K562 (cell line): ENCODE data around the gene MBD5. TPM values are rescaled to one million over a fixed set of nuclear protein-coding genes. Genes with fewer than 3 reads are reported as not detected.
A peak's percentile ranks its signal among the peaks of the same experiment; 100 is the strongest.

ENCODE experiments used
- ATF6 ChIP-seq: sonication (generic); formaldehyde crosslinking; IDR thresholded peaks from 2 replicates; pipeline ENCODE4 v1.4.0; 2020; ENCODE audit warnings: mild to moderate bottlenecking, missing genetic modification reagents
- CAMTA2 ChIP-seq: fragments of 250-450 bp; sonication (Bioruptor Pico); conservative IDR thresholded peaks from 2 replicates; pipeline ENCODE4 v1.5.1; 2022
- CBX3 ChIP-seq, 2 experiments: IDR thresholded peaks; 1 replicate in 1 of 2; 2 replicates in 1 of 2; pipeline ENCODE4 v1.6.1; 2012; ENCODE audit warnings: inconsistent platforms in 2 of 2, low read length in 2 of 2, borderline replicate concordance in 1 of 2, control low read depth in 1 of 2
- CHCHD3 ChIP-seq: fragments of 250-450 bp; sonication (Bioruptor Pico); IDR thresholded peaks from 2 replicates; pipeline ENCODE4 v2.1.2; 2022; ENCODE audit warnings: mild to moderate bottlenecking
- FOS ChIP-seq: IDR thresholded peaks from 3 replicates; pipeline ENCODE4 v1.6.1; 2011; ENCODE audit not compliant: insufficient read length; ENCODE audit errors: extremely low read depth
- GTF2A2 ChIP-seq: IDR thresholded peaks from 2 replicates; pipeline ENCODE4 v1.6.1; 2016; ENCODE audit warnings: mild to moderate bottlenecking, missing genetic modification characterization, missing compliant biosample characterization
- HDAC1 ChIP-seq, 2 experiments: fragments of 450-650 bp; IDR thresholded peaks; 2 replicates each; pipeline ENCODE4 v1.6.1; 2016 to 2017; ENCODE audit warnings: inconsistent platforms in 1 of 2, mild to moderate bottlenecking in 1 of 2, moderate library complexity in 1 of 2
- MBD2 ChIP-seq: sonication (generic); IDR thresholded peaks from 2 replicates; pipeline ENCODE4 v1.6.1; 2016; ENCODE audit warnings: low read depth, borderline replicate concordance
- MTA3 ChIP-seq: fragments of 450-650 bp; formaldehyde crosslinking; IDR thresholded peaks from 2 replicates; pipeline ENCODE4 v1.6.1; 2017; ENCODE audit warnings: mild to moderate bottlenecking, borderline replicate concordance
- RBM22 ChIP-seq: fragments of 200-400 bp; formaldehyde crosslinking; IDR thresholded peaks from 2 replicates; pipeline ENCODE4 v1.6.1; 2018; ENCODE audit warnings: low read length, low read depth; ENCODE audit not compliant: poor library complexity, severe bottlenecking
- SMARCA4 ChIP-seq: fragments of 450-650 bp; IDR thresholded peaks from 2 replicates; pipeline ENCODE4 v1.6.1; 2016
- TAF15 ChIP-seq: fragments of 200-400 bp; formaldehyde crosslinking; IDR thresholded peaks from 2 replicates; pipeline ENCODE4 v1.6.1; 2017; ENCODE audit warnings: mild to moderate bottlenecking, low read depth, low read length, moderate library complexity
- ZFP36 ChIP-seq: fragments of 150-350 bp; IDR thresholded peaks from 2 replicates; pipeline ENCODE4 v1.6.1; 2018; ENCODE audit warnings: low read length, low read depth; ENCODE audit not compliant: partially characterized antibody
- ZNF655 ChIP-seq: fragments of 250-450 bp; sonication (Bioruptor Pico); IDR thresholded peaks from 2 replicates; pipeline ENCODE4 v1.5.0; 2021
- ZNF780A ChIP-seq: fragments of 250-450 bp; sonication (Bioruptor Pico); IDR thresholded peaks from 2 replicates; pipeline ENCODE4 v1.5.0; 2021; ENCODE audit warnings: mild to moderate bottlenecking
- polyA plus RNA-seq, 8 experiments: library from polyadenylated mRNA; depleted of rRNA in 4 of 8; stranded (reverse) in 5 of 8; unstranded in 3 of 8; fragments of >200 nt; fragmentation: Nextera tagmentation in 2 of 8; fragmentation: Illumina TruSeq in 1 of 8; extraction: Ambion mirVana in 2 of 8; extraction: Trizol in 1 of 8; gene quantifications; 2 replicates each; pipeline versions ENCODE4 v1.2.1 to v1.2.3, GENCODE V29; 2011 to 2014; ENCODE audit warnings: inconsistent platforms in 1 of 8, missing spikeins in 1 of 8
- total RNA-seq, 7 experiments: library from RNA; depleted of rRNA in 6 of 7; stranded (reverse); fragments of >200 nt in 6 of 7; fragmentation: Illumina TruSeq in 2 of 7; extraction: Trizol in 2 of 7; gene quantifications; 2 replicates each; pipeline versions ENCODE4 v1.2.1 to v1.2.3, GENCODE V29; 2011 to 2021; ENCODE audit warnings: low replicate concordance in 1 of 7
- TF ChIP-seq, protein P1 (sequence below): fragments of 450-650 bp; conservative IDR thresholded peaks from 2 replicates; pipeline ENCODE4 v1.6.1; 2016; ENCODE audit warnings: missing genetic modification characterization, low read depth, mild to moderate bottlenecking, control low read depth, missing compliant biosample characterization
- TF ChIP-seq, protein P2 (sequence below): fragments of 250-450 bp; sonication (Bioruptor Pico); IDR thresholded peaks from 2 replicates; pipeline ENCODE4 v1.8.0; 2022; ENCODE audit warnings: inconsistent platforms, mild to moderate bottlenecking, moderate library complexity, borderline replicate concordance
- TF ChIP-seq, protein P3 (sequence below): fragments of 250-450 bp; sonication (Bioruptor Pico); IDR thresholded peaks from 2 replicates; pipeline ENCODE4 v1.5.0; 2020; ENCODE audit warnings: mild to moderate bottlenecking
- TF ChIP-seq, protein P4 (sequence below): fragments of 450-650 bp; formaldehyde crosslinking; IDR thresholded peaks from 2 replicates; pipeline ENCODE4 v1.4.0; 2020; ENCODE audit warnings: mild to moderate bottlenecking, mixed read lengths

Gene MBD5
- total and polyA plus RNA-seq, 9 of the 15 experiments (the other 6 are each of a cell fraction or from before 2014, with no cell fraction given), result 3.4 to 14.5 (median 9.0) TPM

GRCh38 chr2:148509288-148509902 lies 488.5 kb downstream of the MBD5 start (continued):
- TF ChIP-seq CBX3 (IDR thresholded peaks at IDR 0.05; ENCODE audit: borderline replicate concordance in 1 of 2, low read length in 2 of 2) (0 out of 3 replicates have a peak, but pooled peaks of 1 of the 2 experiments have one; percentile 12), MTA3 (no peak), SMARCA4 (no peak), ATF6 (CRISPR knock-in tag) (no peak), ZNF780A (CRISPR knock-in tag) (no peak), GTF2A2 (tag) (no peak), RBM22 (no peak), CAMTA2 (CRISPR knock-in tag) (no peak), ZFP36 (no peak), CHCHD3 (CRISPR knock-in tag) (no peak), FOS (no peak), TAF15 (no peak), ZNF655 (CRISPR knock-in tag) (no peak), HDAC1 (IDR thresholded peaks at IDR 0.05) (no peak), MBD2 (no peak)
- TF ChIP-seq, protein P1, sequence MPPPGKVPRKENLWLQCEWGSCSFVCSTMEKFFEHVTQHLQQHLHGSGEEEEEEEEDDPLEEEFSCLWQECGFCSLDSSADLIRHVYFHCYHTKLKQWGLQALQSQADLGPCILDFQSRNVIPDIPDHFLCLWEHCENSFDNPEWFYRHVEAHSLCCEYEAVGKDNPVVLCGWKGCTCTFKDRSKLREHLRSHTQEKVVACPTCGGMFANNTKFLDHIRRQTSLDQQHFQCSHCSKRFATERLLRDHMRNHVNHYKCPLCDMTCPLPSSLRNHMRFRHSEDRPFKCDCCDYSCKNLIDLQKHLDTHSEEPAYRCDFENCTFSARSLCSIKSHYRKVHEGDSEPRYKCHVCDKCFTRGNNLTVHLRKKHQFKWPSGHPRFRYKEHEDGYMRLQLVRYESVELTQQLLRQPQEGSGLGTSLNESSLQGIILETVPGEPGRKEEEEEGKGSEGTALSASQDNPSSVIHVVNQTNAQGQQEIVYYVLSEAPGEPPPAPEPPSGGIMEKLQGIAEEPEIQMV, result no peak
- TF ChIP-seq, protein P2, sequence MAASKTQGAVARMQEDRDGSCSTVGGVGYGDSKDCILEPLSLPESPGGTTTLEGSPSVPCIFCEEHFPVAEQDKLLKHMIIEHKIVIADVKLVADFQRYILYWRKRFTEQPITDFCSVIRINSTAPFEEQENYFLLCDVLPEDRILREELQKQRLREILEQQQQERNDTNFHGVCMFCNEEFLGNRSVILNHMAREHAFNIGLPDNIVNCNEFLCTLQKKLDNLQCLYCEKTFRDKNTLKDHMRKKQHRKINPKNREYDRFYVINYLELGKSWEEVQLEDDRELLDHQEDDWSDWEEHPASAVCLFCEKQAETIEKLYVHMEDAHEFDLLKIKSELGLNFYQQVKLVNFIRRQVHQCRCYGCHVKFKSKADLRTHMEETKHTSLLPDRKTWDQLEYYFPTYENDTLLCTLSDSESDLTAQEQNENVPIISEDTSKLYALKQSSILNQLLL (CRISPR knock-in tag), result no peak
- TF ChIP-seq, protein P3, sequence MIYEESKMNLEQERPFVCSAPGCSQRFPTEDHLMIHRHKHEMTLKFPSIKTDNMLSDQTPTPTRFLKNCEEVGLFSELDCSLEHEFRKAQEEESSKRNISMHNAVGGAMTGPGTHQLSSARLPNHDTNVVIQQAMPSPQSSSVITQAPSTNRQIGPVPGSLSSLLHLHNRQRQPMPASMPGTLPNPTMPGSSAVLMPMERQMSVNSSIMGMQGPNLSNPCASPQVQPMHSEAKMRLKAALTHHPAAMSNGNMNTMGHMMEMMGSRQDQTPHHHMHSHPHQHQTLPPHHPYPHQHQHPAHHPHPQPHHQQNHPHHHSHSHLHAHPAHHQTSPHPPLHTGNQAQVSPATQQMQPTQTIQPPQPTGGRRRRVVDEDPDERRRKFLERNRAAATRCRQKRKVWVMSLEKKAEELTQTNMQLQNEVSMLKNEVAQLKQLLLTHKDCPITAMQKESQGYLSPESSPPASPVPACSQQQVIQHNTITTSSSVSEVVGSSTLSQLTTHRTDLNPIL (CRISPR knock-in tag), result no peak
- TF ChIP-seq, protein P4, sequence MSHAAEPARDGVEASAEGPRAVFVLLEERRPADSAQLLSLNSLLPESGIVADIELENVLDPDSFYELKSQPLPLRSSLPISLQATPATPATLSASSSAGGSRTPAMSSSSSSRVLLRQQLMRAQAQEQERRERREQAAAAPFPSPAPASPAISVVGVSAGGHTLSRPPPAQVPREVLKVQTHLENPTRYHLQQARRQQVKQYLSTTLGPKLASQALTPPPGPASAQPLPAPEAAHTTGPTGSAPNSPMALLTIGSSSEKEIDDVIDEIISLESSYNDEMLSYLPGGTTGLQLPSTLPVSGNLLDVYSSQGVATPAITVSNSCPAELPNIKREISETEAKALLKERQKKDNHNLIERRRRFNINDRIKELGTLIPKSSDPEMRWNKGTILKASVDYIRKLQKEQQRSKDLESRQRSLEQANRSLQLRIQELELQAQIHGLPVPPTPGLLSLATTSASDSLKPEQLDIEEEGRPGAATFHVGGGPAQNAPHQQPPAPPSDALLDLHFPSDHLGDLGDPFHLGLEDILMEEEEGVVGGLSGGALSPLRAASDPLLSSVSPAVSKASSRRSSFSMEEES (CRISPR knock-in tag), result no peak
